Smooth muscle cell of the brain vasculature (primary cell): ENCODE results near the gene ING3.
A peak's percentile ranks its signal among the peaks of the same experiment; 100 is the strongest.

ENCODE experiments used
- DNase-seq: peaks from one replicate; pipeline ENCODE4 v3.0.0-alpha.2; 2012; ENCODE audit warnings: low read depth, low spot score

ING3 gene

GRCh38 chr7:120988591-120989256 is 38.1 kb downstream of the ING3 start, which contains the start of gene CPED1:
CPED1 (plus strand) TSS chr7:120988711; CDS start chr7:120989622, 911 bp downstream.
- no peak for DNase-seq

GRCh38 chr7:120989257-120990220 is 39.0 kb downstream of the ING3 start:
- DNase-seq: no peak

- DNase-seq: no peak
These were observed 40.0 kb downstream of the ING3 start for GRCh38 chr7:120990468-120991118.

GRCh38 chr7:120991161-120991560 is 40.6 kb downstream of the ING3 start:
- DNase-seq: no peak

GRCh38 chr7:120991581-120991980 is 41.0 kb downstream of the ING3 start:
- DNase-seq: no peak

GRCh38 chr7:120992272-120992964 is 41.8 kb downstream of the ING3 start:
- no peak for DNase-seq

- no peak for DNase-seq
These were observed 42.5 kb downstream of the ING3 start for GRCh38 chr7:120992965-120993494.

- no peak for DNase-seq
These were observed 43.1 kb downstream of the ING3 start for GRCh38 chr7:120993553-120994191.

- no peak for DNase-seq
These were observed 44.2 kb downstream of the ING3 start for GRCh38 chr7:120994512-120995410.

- DNase-seq: no peak
These were observed 45.1 kb downstream of the ING3 start for GRCh38 chr7:120995654-120996053.

- DNase-seq: peak; percentile 77
These were observed 45.9 kb downstream of the ING3 start for GRCh38 chr7:120996333-120996987.

GRCh38 chr7:120996988-120997345 is 46.4 kb downstream of the ING3 start:
- no peak for DNase-seq

GRCh38 chr7:120997882-120998474 is 47.4 kb downstream of the ING3 start:
- DNase-seq: no peak

GRCh38 chr7:120998520-120998919 is 47.9 kb downstream of the ING3 start:
- DNase-seq: no peak

GRCh38 chr7:120998996-120999565 is 48.5 kb downstream of the ING3 start:
- no peak for DNase-seq

GRCh38 chr7:121000081-121000983 is 49.8 kb downstream of the ING3 start:
- no peak for DNase-seq

- DNase-seq: no peak
These were observed 50.8 kb downstream of the ING3 start for GRCh38 chr7:121001234-121001906.
